ENCODE data around the gene ERCC6L2. TPM values are rescaled to one million over a fixed set of nuclear protein-coding genes. Genes with fewer than 3 reads are reported as not detected.

ERCC6L2 gene
- total RNA-seq, 1 donor from 2014 or later = 21.7 TPM

GRCh38 chr9:95854386-95855020 lies 21.0 kb upstream of the ERCC6L2 start:
- intact Hi-C loops (cut with micrococcal nuclease) = no loop called here

DNA sequence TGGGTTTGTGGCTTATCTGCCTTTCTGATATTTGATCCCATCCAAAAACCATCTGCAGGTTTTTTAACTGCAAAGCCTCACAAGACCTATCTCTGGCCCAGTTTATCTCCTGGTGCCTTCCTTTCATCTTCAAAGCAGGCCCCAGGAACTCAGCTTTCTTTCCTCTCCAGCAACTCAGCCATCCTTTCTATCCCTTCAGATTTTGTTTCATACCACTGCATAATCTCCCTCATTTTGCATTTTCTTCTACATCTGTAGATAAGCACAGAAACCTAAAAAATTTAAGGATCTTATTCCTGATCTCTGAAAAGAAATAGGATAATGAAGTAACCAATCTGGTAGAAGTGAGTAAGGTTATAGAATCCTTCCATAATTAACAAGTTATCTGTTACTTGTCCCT lies 19.5 kb upstream of the ERCC6L2 start:
- no peak overlapping the region for H3K4me3 ChIP-seq
- no peaks in the 10 kb centered on the region for H3K4me1 ChIP-seq
- TF ChIP-seq, protein P1, sequence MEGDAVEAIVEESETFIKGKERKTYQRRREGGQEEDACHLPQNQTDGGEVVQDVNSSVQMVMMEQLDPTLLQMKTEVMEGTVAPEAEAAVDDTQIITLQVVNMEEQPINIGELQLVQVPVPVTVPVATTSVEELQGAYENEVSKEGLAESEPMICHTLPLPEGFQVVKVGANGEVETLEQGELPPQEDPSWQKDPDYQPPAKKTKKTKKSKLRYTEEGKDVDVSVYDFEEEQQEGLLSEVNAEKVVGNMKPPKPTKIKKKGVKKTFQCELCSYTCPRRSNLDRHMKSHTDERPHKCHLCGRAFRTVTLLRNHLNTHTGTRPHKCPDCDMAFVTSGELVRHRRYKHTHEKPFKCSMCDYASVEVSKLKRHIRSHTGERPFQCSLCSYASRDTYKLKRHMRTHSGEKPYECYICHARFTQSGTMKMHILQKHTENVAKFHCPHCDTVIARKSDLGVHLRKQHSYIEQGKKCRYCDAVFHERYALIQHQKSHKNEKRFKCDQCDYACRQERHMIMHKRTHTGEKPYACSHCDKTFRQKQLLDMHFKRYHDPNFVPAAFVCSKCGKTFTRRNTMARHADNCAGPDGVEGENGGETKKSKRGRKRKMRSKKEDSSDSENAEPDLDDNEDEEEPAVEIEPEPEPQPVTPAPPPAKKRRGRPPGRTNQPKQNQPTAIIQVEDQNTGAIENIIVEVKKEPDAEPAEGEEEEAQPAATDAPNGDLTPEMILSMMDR (IDR thresholded peaks at IDR 0.05; ENCODE audit: borderline replicate concordance) = no peak
- no peak overlapping the region for H3K27ac ChIP-seq (replicated peaks)
- DNase-seq = no peak
- no peaks in the 10 kb centered on the region for H3K36me3 ChIP-seq
- no peaks in the 10 kb centered on the region for H3K27me3 ChIP-seq (ENCODE audit: low read depth)
- no peaks in the 10 kb centered on the region for H3K9me3 ChIP-seq (replicated peaks)
- intact Hi-C loops (cut with micrococcal nuclease) = no loop called here

More at GRCh38 chr9:95854386-95855020, 21.0 kb upstream of the ERCC6L2 start:
- Histone ChIP-seq H3K36me3 (peaks cover 5% of the 10 kb centered on the region), H3K4me1 (no peaks in the 10 kb centered on the region), H3K27me3 (ENCODE audit: low read depth) (no peaks in the 10 kb centered on the region), H3K27ac (replicated peaks) (no peak overlapping the region), H3K4me3 (no peak overlapping the region), H3K9me3 (replicated peaks) (no peaks in the 10 kb centered on the region)
- DNase-seq = no peak
- TF ChIP-seq, protein P1 (IDR thresholded peaks at IDR 0.05; ENCODE audit: borderline replicate concordance) = no peak

GRCh38 chr9:95857124-95857523 lies 18.4 kb upstream of the ERCC6L2 start:
- H3K4me1 ChIP-seq = no peaks in the 10 kb centered on the region
- no peaks in the 10 kb centered on the region for H3K27me3 ChIP-seq (ENCODE audit: low read depth)
- no peaks in the 10 kb centered on the region for H3K36me3 ChIP-seq
- H3K4me3 ChIP-seq = no peak overlapping the region
- DNase-seq = no peak
- no peak overlapping the region for H3K27ac ChIP-seq (replicated peaks)
- TF ChIP-seq, protein P1 (IDR thresholded peaks at IDR 0.05; ENCODE audit: borderline replicate concordance) = no peak
- intact Hi-C loops (cut with micrococcal nuclease) = no loop called here
- H3K9me3 ChIP-seq (replicated peaks) = peaks cover 3% of the 10 kb centered on the region

DNA sequence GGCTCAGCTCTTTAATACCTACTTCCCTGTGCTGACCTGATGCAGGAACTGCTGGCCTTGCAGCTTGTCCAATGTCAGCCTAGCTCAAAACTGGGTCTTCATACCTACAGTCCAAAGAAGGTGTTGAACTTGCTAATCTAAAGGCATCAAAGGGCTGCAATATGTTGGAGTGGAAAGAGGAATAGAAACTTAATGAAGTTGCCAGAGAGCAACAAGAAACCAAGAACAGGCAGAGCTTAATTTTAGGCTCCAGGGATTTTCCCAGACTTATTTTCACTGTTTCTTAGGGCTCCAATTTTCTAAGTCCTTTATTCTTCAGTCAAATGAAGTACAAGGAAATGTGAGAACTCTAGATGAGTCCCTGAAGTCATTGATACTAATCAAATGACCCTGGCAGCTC lies 17.6 kb upstream of the ERCC6L2 start:
- Histone ChIP-seq H3K9me3 (replicated peaks) (peaks cover 9% of the 10 kb centered on the region), H3K4me3 (no peak overlapping the region), H3K27ac (replicated peaks) (no peak overlapping the region), H3K27me3 (ENCODE audit: low read depth) (no peaks in the 10 kb centered on the region), H3K36me3 (no peaks in the 10 kb centered on the region), H3K4me1 (no peaks in the 10 kb centered on the region)
- intact Hi-C loops (cut with micrococcal nuclease) = no loop called here
- TF ChIP-seq, protein P1 (IDR thresholded peaks at IDR 0.05; ENCODE audit: borderline replicate concordance) = no peak
- no peak for DNase-seq

GRCh38 chr9:95862343-95862742 lies 13.1 kb upstream of the ERCC6L2 start:
- Histone ChIP-seq H3K36me3 (no peaks in the 10 kb centered on the region), H3K27ac (replicated peaks) (no peak overlapping the region), H3K9me3 (replicated peaks) (peaks cover 9% of the 10 kb centered on the region), H3K27me3 (ENCODE audit: low read depth) (no peaks in the 10 kb centered on the region), H3K4me3 (no peak overlapping the region), H3K4me1 (no peaks in the 10 kb centered on the region)
- no peak for DNase-seq
- TF ChIP-seq, protein P1 (IDR thresholded peaks at IDR 0.05; ENCODE audit: borderline replicate concordance) = no peak
- intact Hi-C loops (cut with micrococcal nuclease) = no loop called here

All from left ventricle myocardium inferior (tissue), 1 donor.